Endothelial cell of umbilical vein (primary cell): Measurements from ENCODE around the gene CCNI. TPM values are rescaled to one million over a fixed set of nuclear protein-coding genes. Genes with fewer than 3 reads are reported as not detected.

Experiments
- BruUV-seq: library from RNA; stranded (reverse); fragments of 400-500 nt; replicated peaks from 2 replicates; lab custom pipeline; 2021; lab: Mats Ljungman, UMichigan
- CTCF ChIA-PET: fragments of 300-600, 350-600 bp; sonication (Branson Sonifier 250); formaldehyde crosslinking; loops from one replicate; lab custom pipeline; 2021; ENCODE audit warnings: antibody characterized with exemption, inconsistent platforms; lab: Charles Lee
- POLR2A ChIA-PET: fragments of 300-600, 350-600 bp; sonication (Branson Sonifier 250); formaldehyde crosslinking; loops from one replicate; lab custom pipeline; 2021; ENCODE audit warnings: antibody characterized with exemption, inconsistent platforms; lab: Charles Lee
- DNase-seq: peaks from one replicate; pipeline ENCODE4 v3.0.0-alpha.2; 2011; ENCODE audit warnings: low read depth, low spot score
- FAIRE-seq: peaks from 2 replicates; lab custom pipeline; 2011; peaks lifted over from hg19 to GRCh38; lab: Jason Lieb, UNC
- H2AFZ ChIP-seq: 2 replicates; pipeline ENCODE4 v1.6.0; 2012; ENCODE audit warnings: low read depth, low read length, control low read depth, inconsistent platforms
- H3K27ac ChIP-seq: 2 replicates; pipeline ENCODE4 v1.5.1; 2011; ENCODE audit warnings: low read depth, mild to moderate bottlenecking, control low read depth, low read length, moderate library complexity; ENCODE audit not compliant: insufficient read depth
- H3K27me3 ChIP-seq, 2 experiments: 2 replicates each; pipeline versions ENCODE4 v1.6.0 to v1.6.1; 2011; ENCODE audit warnings: low read length in 2 of 2, mixed read lengths in 1 of 2; ENCODE audit not compliant: control insufficient read depth in 2 of 2, insufficient read depth in 2 of 2
- H3K36me3 ChIP-seq, 2 experiments: 2 replicates in 1 of 2; 3 replicates in 1 of 2; pipeline ENCODE4 v1.5.1; 2011; ENCODE audit warnings: low read length in 2 of 2, mild to moderate bottlenecking in 1 of 2, moderate library complexity in 1 of 2; ENCODE audit not compliant: control insufficient read depth in 2 of 2, insufficient read depth in 2 of 2; ENCODE audit errors: extremely low read depth in 1 of 2
- H3K4me1 ChIP-seq: 3 replicates; pipeline ENCODE4 v1.5.1; 2011; ENCODE audit warnings: mild to moderate bottlenecking, low read length; ENCODE audit not compliant: control insufficient read depth, insufficient read depth; ENCODE audit errors: extremely low read depth
- H3K4me2 ChIP-seq: 2 replicates; pipeline ENCODE4 v1.6.1; 2011; ENCODE audit warnings: low read length, control low read depth, mixed read lengths; ENCODE audit not compliant: insufficient read depth
- H3K4me3 ChIP-seq, 3 experiments: fragments of 200-600 bp in 1 of 3; sonication (generic), shearing (Covaris generic) in 1 of 3; replicated peaks in 1 of 3; 2 replicates each; pipeline ENCODE4 v1.5.1; 2011 to 2016; ENCODE audit warnings: control low read depth in 3 of 3, low read length in 3 of 3, mild to moderate bottlenecking in 2 of 3, inconsistent platforms in 1 of 3, low read depth in 1 of 3, moderate library complexity in 1 of 3; ENCODE audit not compliant: insufficient read depth in 1 of 3
- H3K79me2 ChIP-seq: 2 replicates; pipeline ENCODE4 v1.6.0; 2012; ENCODE audit warnings: low read length, inconsistent platforms; ENCODE audit not compliant: control insufficient read depth, insufficient read depth
- H3K9ac ChIP-seq: replicated peaks from 2 replicates; pipeline ENCODE3; 2011; ENCODE audit warnings: low read length, control low read depth; ENCODE audit not compliant: insufficient read depth; ENCODE audit errors: extremely low read depth
- H3K9me1 ChIP-seq: replicated peaks from 3 replicates; pipeline ENCODE4 v1.6.0; 2011; ENCODE audit warnings: mild to moderate bottlenecking, low read length; ENCODE audit not compliant: control insufficient read depth, insufficient read depth; ENCODE audit errors: extremely low read depth
- H3K9me3 ChIP-seq: replicated peaks from 2 replicates; pipeline ENCODE4 v1.5.1; 2012; ENCODE audit warnings: low read length, inconsistent platforms; ENCODE audit not compliant: control insufficient read depth, insufficient read depth
- H4K20me1 ChIP-seq: replicated peaks from 2 replicates; pipeline ENCODE3; 2011; ENCODE audit warnings: mild to moderate bottlenecking, low read length; ENCODE audit not compliant: control insufficient read depth, insufficient read depth; ENCODE audit errors: extremely low read depth
- CTCF ChIP-seq, 2 donors: IDR thresholded peaks; 1 replicate in 1 of 2; 2 replicates in 1 of 2; pipeline ENCODE4 v1.5.1; 2011; ENCODE audit warnings: low read length in 2 of 2, mild to moderate bottlenecking in 2 of 2, moderate library complexity in 2 of 2, control low read depth in 1 of 2, inconsistent platforms in 1 of 2, low read depth in 1 of 2; ENCODE audit not compliant: insufficient read depth in 1 of 2; ENCODE audit errors: extremely low read depth in 1 of 2
- EZH2 ChIP-seq: IDR thresholded peaks from 2 replicates; pipeline ENCODE4 v1.6.1; 2012; ENCODE audit warnings: borderline replicate concordance, low read depth, mild to moderate bottlenecking, moderate library complexity, low read length, inconsistent platforms; ENCODE audit not compliant: severe bottlenecking
- FOS ChIP-seq: IDR thresholded peaks from 2 replicates; pipeline ENCODE4 v1.6.1; 2011; ENCODE audit warnings: mild to moderate bottlenecking, low read length, moderate library complexity, borderline replicate concordance; ENCODE audit not compliant: insufficient read depth
- GATA2 ChIP-seq: IDR thresholded peaks from 2 replicates; pipeline ENCODE4 v1.7.0; 2011; ENCODE audit warnings: low read depth, mild to moderate bottlenecking, moderate library complexity, mixed read lengths, low read length; ENCODE audit not compliant: insufficient read length, insufficient read depth
- JUN ChIP-seq: IDR thresholded peaks from 2 replicates; pipeline ENCODE4 v1.6.1; 2011; ENCODE audit warnings: borderline replicate concordance, low read depth; ENCODE audit not compliant: insufficient read length, insufficient read depth
- MAX ChIP-seq: IDR thresholded peaks from 2 replicates; pipeline ENCODE4 v1.6.1; 2011; ENCODE audit not compliant: insufficient read depth, insufficient read length
- MYC ChIP-seq: IDR thresholded peaks from one replicate; pipeline ENCODE4 v1.6.1; 2011; ENCODE audit warnings: mild to moderate bottlenecking, low read depth, low read length
- POLR2A ChIP-seq: IDR thresholded peaks from 2 replicates; pipeline ENCODE4 v1.6.1; 2012; ENCODE audit warnings: low read depth, mild to moderate bottlenecking, control low read depth, low read length
- POLR2AphosphoS5 ChIP-seq: IDR thresholded peaks from 2 replicates; pipeline ENCODE4 v1.6.1; 2012; ENCODE audit warnings: low read depth, mild to moderate bottlenecking, control low read depth, low read length, moderate library complexity; ENCODE audit not compliant: insufficient read depth
- dilution Hi-C: fragments of 300-500 bp; cut with MboI; formaldehyde crosslinking; loops from one replicate; pipeline ENCODE4 v1.15.0; 2019; ENCODE audit warnings: low sequenced_read_pairs; ENCODE audit not compliant: extremely low pct_ligation_motif_present
- intact Hi-C: fragments of 100-400 bp; cut with micrococcal nuclease; formaldehyde crosslinking; loops from one replicate; pipeline ENCODE4 v1.10.0; 2022
- polyA plus RNA-seq, 4 experiments: library from polyadenylated mRNA; depleted of rRNA in 3 of 4; stranded (reverse) in 3 of 4; unstranded in 1 of 4; fragments of >200 nt; gene quantifications; 2 replicates each; pipeline versions ENCODE4 v1.2.1 to v1.2.3, GENCODE V29; 2011 to 2012; ENCODE audit warnings: missing spikeins in 1 of 4
- total RNA-seq: library from RNA; stranded (reverse); gene quantifications from 2 replicates; pipeline ENCODE4 v1.2.3, GENCODE V29; 2021

Gene CCNI
- total and polyA plus RNA-seq, 2 donors (not counting 3 experiments of a cell fraction or from before 2014, with no cell fraction given), result 88.6 to 212 TPM

DNA sequence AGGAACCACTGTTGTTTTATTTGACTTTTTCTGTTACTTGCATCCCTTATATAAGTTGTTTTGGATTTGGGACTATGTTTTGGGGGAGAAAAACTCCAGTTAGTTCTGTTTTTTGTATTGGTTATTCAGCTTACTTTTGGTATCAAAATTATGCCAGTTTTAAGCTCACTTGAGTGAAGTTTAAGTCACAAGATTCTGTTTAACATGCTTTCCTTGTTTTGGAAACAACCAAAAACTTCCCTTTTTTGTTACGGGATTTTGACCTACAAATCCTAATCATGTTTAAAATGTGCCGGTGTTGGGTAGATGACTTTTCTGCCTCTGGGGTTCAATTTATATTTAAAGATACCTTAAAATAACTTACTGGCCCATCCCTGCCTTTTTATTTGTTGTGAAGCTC lies 36.0 kb downstream of the CCNI start:
- no TSS peak for BruUV-seq
- intact Hi-C loops, result loop anchor here (2.0 to 5.0 kb wide), 2 partner anchors 142 to 287 kb away; partner anchors contain the start of gene SOWAHB
- no peak overlapping the region for H3K27ac ChIP-seq
- no peak overlapping the region for H3K4me2 ChIP-seq
- no peaks in the 10 kb centered on the region for H3K9me3 ChIP-seq
- no peaks in the 10 kb centered on the region for H3K9me1 ChIP-seq
- H3K36me3 ChIP-seq, result peaks cover 3 to 13% of the 10 kb centered on the region in 2 experiments
- no peak for FAIRE-seq
- H3K27me3 ChIP-seq, result no peaks in the 10 kb centered on the region
- no peak overlapping the region for H3K4me3 ChIP-seq
- H3K79me2 ChIP-seq, result no peaks in the 10 kb centered on the region
- DNase-seq, result no peak
- no peak overlapping the region for H3K9ac ChIP-seq
- CTCF ChIA-PET, result interaction anchor here (1.2 to 2.6 kb wide), 4 partner anchors 9 to 164 kb away, joined by 3 to 10 read pairs (median 6); no protein-coding TSS in a partner anchor
- TF ChIP-seq GATA2 (no peak), MYC (no peak), POLR2A (no peak), POLR2AphosphoS5 (no peak), FOS (no peak), JUN (no peak), MAX (no peak), CTCF (IDR thresholded peaks at IDR 0.05; ENCODE audit: extremely low read depth in 1 of 2, insufficient read depth in 1 of 2, low read depth in 1 of 2, low read length in 2 of 2) (no peak), EZH2 (no peak)
- dilution Hi-C loops, result no loop called here
- peaks cover 8% of the 10 kb centered on the region for H3K4me1 ChIP-seq
- H4K20me1 ChIP-seq, result no peaks in the 10 kb centered on the region
- POLR2A ChIA-PET, result no interaction called here
- H2AFZ ChIP-seq, result no peak overlapping the region
